K562 (cell line): ENCODE measurements around the gene CNR2. TPM values are rescaled to one million over a fixed set of nuclear protein-coding genes. Genes with fewer than 3 reads are reported as not detected.

ENCODE experiments used
- ATAC-seq: fragments of 200-7000 bp; cut with Tn5 transposase; 3 replicates; pipeline ENCODE4 v1.9.1; 2020; ENCODE audit warnings: moderate library complexity
- BruUV-seq: library from RNA; stranded (reverse); fragments of 400-500 nt; replicated peaks from 2 replicates; lab custom pipeline; 2021; lab: Mats Ljungman, UMichigan
- CTCF ChIA-PET: fragments of 300-600 bp; formaldehyde crosslinking; extraction: SDS; loops from one replicate; lab custom pipeline; 2021; ENCODE audit warnings: low intra/inter-chr PET ratio; lab: Yijun Ruan, JAX
- POLR2A ChIA-PET: fragments of 300-600, 350-650 bp; sonication (Branson Sonifier 250); formaldehyde crosslinking; extraction: SDS; loops from one replicate; lab custom pipeline; 2021; ENCODE audit warnings: antibody characterized with exemption, inconsistent platforms; lab: Yijun Ruan, JAX
- DNase-seq, 4 experiments: peaks; one replicate each; pipeline versions ENCODE4 v3.0.0 to v3.0.0-alpha.2; 2011 to 2018; ENCODE audit warnings: low spot score in 3 of 4, mixed read lengths in 3 of 4; ENCODE audit errors: extremely low read depth in 1 of 4
- FAIRE-seq: peaks from 2 replicates; lab custom pipeline; 2011; peaks lifted over from hg19 to GRCh38; lab: Jason Lieb, UNC
- H2AFZ ChIP-seq: 2 replicates; pipeline ENCODE4 v1.6.0; 2011; ENCODE audit warnings: low read depth, low read length, control low read depth, inconsistent platforms
- H3K27ac ChIP-seq: fragments of 200-600 bp; 3 replicates; pipeline ENCODE4 v1.8.0; 2011; ENCODE audit warnings: low read depth, mild to moderate bottlenecking, control low read depth, inconsistent platforms, low read length, moderate library complexity, mixed read lengths; ENCODE audit errors: extremely low read depth
- H3K27me3 ChIP-seq, 2 experiments: fragments of 300-600 bp in 1 of 2; 2 replicates in 1 of 2; 3 replicates in 1 of 2; pipeline versions ENCODE4 v1.6.0 to v1.8.0; 2011; ENCODE audit warnings: inconsistent platforms in 2 of 2, low read length in 2 of 2, mild to moderate bottlenecking in 1 of 2, mixed read lengths in 1 of 2, moderate library complexity in 1 of 2; ENCODE audit not compliant: control insufficient read depth in 2 of 2, insufficient read depth in 2 of 2
- H3K36me3 ChIP-seq: fragments of 300-600 bp; 3 replicates; pipeline ENCODE4 v1.8.0; 2011; ENCODE audit warnings: mild to moderate bottlenecking, low read length, inconsistent platforms; ENCODE audit not compliant: control insufficient read depth, insufficient read depth
- H3K4me1 ChIP-seq, 2 experiments: fragments of 200-600 bp in 1 of 2; replicated peaks in 1 of 2; 2 replicates in 1 of 2; 3 replicates in 1 of 2; pipeline versions ENCODE4 v1.5.1 to v1.8.0; 2011; ENCODE audit warnings: inconsistent platforms in 2 of 2, low read length in 2 of 2, mild to moderate bottlenecking in 1 of 2, mixed read lengths in 1 of 2, moderate library complexity in 1 of 2; ENCODE audit not compliant: control insufficient read depth in 2 of 2, insufficient read depth in 2 of 2
- H3K4me2 ChIP-seq: 2 replicates; pipeline ENCODE4 v1.6.1; 2011; ENCODE audit warnings: low read length, control low read depth, inconsistent platforms, mixed read lengths; ENCODE audit not compliant: insufficient read depth
- H3K4me3 ChIP-seq: fragments of 200-600 bp; sonication (generic), shearing (Covaris generic); 2 replicates; pipeline ENCODE4 v1.5.1; 2016; ENCODE audit warnings: control low read depth, inconsistent platforms
- H3K79me2 ChIP-seq: fragments of 200-600 bp; 3 replicates; pipeline ENCODE4 v1.8.0; 2011; ENCODE audit warnings: low read length, inconsistent platforms; ENCODE audit not compliant: control insufficient read depth, insufficient read depth
- H3K9ac ChIP-seq, 2 experiments: 2 replicates each; pipeline versions ENCODE4 v1.6.0 to v1.6.1; 2011; ENCODE audit warnings: low read depth in 2 of 2, low read length in 2 of 2, control low read depth in 1 of 2, inconsistent platforms in 1 of 2, mild to moderate bottlenecking in 1 of 2, mixed read lengths in 1 of 2; ENCODE audit not compliant: insufficient read depth in 1 of 2
- H3K9me1 ChIP-seq: one replicate; pipeline ENCODE4 v1.6.0; 2011; ENCODE audit warnings: inconsistent platforms, mild to moderate bottlenecking, low read length, moderate library complexity; ENCODE audit not compliant: control insufficient read depth, insufficient read depth
- H3K9me3 ChIP-seq: replicated peaks from 2 replicates; pipeline ENCODE4 v1.5.1; 2011; ENCODE audit warnings: low read depth, low read length, inconsistent platforms; ENCODE audit not compliant: control insufficient read depth, insufficient read depth
- H4K20me1 ChIP-seq: replicated peaks from 2 replicates; pipeline ENCODE4 v1.6.1; 2011; ENCODE audit warnings: low read length, inconsistent platforms, mixed read lengths; ENCODE audit not compliant: control insufficient read depth, insufficient read depth
- EHMT2 ChIP-seq: fragments of 450-650 bp; IDR thresholded peaks from 2 replicates; pipeline ENCODE4 v1.6.1; 2018; ENCODE audit warnings: antibody characterized with exemption
- GTF2B ChIP-seq: IDR thresholded peaks from 2 replicates; pipeline ENCODE4 v1.6.1; 2011; ENCODE audit not compliant: insufficient read length; ENCODE audit errors: extremely low read depth
- MCM3 ChIP-seq: fragments of 450-650 bp; IDR thresholded peaks from 2 replicates; pipeline ENCODE4 v1.6.1; 2016
- NCOA4 ChIP-seq: fragments of 450-650 bp; IDR thresholded peaks from 2 replicates; pipeline ENCODE4 v1.6.1; 2018; ENCODE audit warnings: mild to moderate bottlenecking; ENCODE audit not compliant: partially characterized antibody
- TAF7 ChIP-seq: fragments of 450-650 bp; IDR thresholded peaks from 2 replicates; pipeline ENCODE4 v1.6.1; 2016; ENCODE audit warnings: missing genetic modification characterization, missing compliant biosample characterization
- ZNF140 ChIP-seq: fragments of 250-450 bp; sonication (Bioruptor Pico); IDR thresholded peaks from 2 replicates; pipeline ENCODE4 v1.8.0; 2021; ENCODE audit warnings: moderate library complexity, mild to moderate bottlenecking, inconsistent platforms
- ZNF224 ChIP-seq: sonication (generic); formaldehyde crosslinking; IDR thresholded peaks from 2 replicates; pipeline ENCODE4 v1.8.0; 2022; ENCODE audit warnings: mild to moderate bottlenecking, missing genetic modification reagents
- ZNF584 ChIP-seq: fragments of 200-800 bp; sonication (Bioruptor generic); IDR thresholded peaks from 2 replicates; pipeline ENCODE4 v1.6.1; 2016; ENCODE audit warnings: low read depth, mild to moderate bottlenecking, missing genetic modification characterization, missing compliant biosample characterization
- ZSCAN32 ChIP-seq: fragments of 450-650 bp; formaldehyde crosslinking; IDR thresholded peaks from 2 replicates; pipeline ENCODE4 v1.4.0; 2020; ENCODE audit warnings: mild to moderate bottlenecking, moderate library complexity
- WGBS: fragments of 100-300 bp; shearing (Covaris generic); methylation state at CpG from one replicate; pipeline ENCODE4 v1.1.6; 2016; ENCODE audit warnings: low coverage, mixed read lengths; ENCODE audit not compliant: insufficient coverage; ENCODE audit errors: missing lambda C conversion rate; 5-methylcytosine and 5-hydroxymethylcytosine counted together
- in situ Hi-C: fragments of 300-500 bp; cut with MboI; formaldehyde crosslinking; loops from 4 replicates; pipeline ENCODE4 v1.15.0; 2018; ENCODE audit warnings: inconsistent platforms, mixed read lengths
- intact Hi-C: fragments of 100-400 bp; cut with micrococcal nuclease; formaldehyde crosslinking; loops from 2 replicates; pipeline ENCODE4 v1.14.2; 2022
- polyA plus RNA-seq, 8 experiments: library from polyadenylated mRNA; depleted of rRNA in 4 of 8; stranded (reverse) in 5 of 8; unstranded in 3 of 8; fragments of >200 nt; fragmentation: Nextera tagmentation in 2 of 8; fragmentation: Illumina TruSeq in 1 of 8; extraction: Ambion mirVana in 2 of 8; extraction: Trizol in 1 of 8; gene quantifications; 2 replicates each; pipeline versions ENCODE4 v1.2.1 to v1.2.3, GENCODE V29; 2011 to 2014; ENCODE audit warnings: inconsistent platforms in 1 of 8, missing spikeins in 1 of 8
- total RNA-seq, 7 experiments: library from RNA; depleted of rRNA in 6 of 7; stranded (reverse); fragments of >200 nt in 6 of 7; fragmentation: Illumina TruSeq in 2 of 7; extraction: Trizol in 2 of 7; gene quantifications; 2 replicates each; pipeline versions ENCODE4 v1.2.1 to v1.2.3, GENCODE V29; 2011 to 2021; ENCODE audit warnings: low replicate concordance in 1 of 7

CNR2 gene
- total and polyA plus RNA-seq, 9 of the 15 experiments (the other 6 are each of a cell fraction or from before 2014, with no cell fraction given): not detected

GRCh38 chr1:23953020-23953419, 39.9 kb upstream of the CNR2 start:
- Histone ChIP-seq H3K9me1 (no peaks in the 10 kb centered on the region), H3K9ac (no peak overlapping the region), H2AFZ (no peak overlapping the region), H3K9me3 (no peaks in the 10 kb centered on the region), H3K79me2 (no peaks in the 10 kb centered on the region)
- intact Hi-C loops: no loop called here
- POLR2A ChIA-PET: interaction anchor here (1.9 kb wide), 1 partner anchor 8 kb away, joined by 4 read pairs; no protein-coding TSS in a partner anchor
- WGBS: 27% methylated on average over 3 of the region's 3 CpGs
- no peak for ATAC-seq
- TF ChIP-seq ZSCAN32 (CRISPR knock-in tag): no peak
- TF ChIP-seq ZNF584 (CRISPR knock-in tag): no peak
- TF ChIP-seq, all 486 proteins: peak for 0
- H3K4me1 ChIP-seq: peaks cover 9 to 12% of the 10 kb centered on the region in 2 experiments; a peak in 3 of 5 replicates
- no peaks in the 10 kb centered on the region for H3K27me3 ChIP-seq
- CTCF ChIA-PET: no interaction called here
- no peak overlapping the region for H3K4me3 ChIP-seq
- H3K27ac ChIP-seq: no peak overlapping the region
- no peak for FAIRE-seq
- no peak for DNase-seq
- no peaks in the 10 kb centered on the region for H4K20me1 ChIP-seq
- in situ Hi-C loops: no loop called here
- H3K4me2 ChIP-seq: no peak overlapping the region
- no peaks in the 10 kb centered on the region for H3K36me3 ChIP-seq
- no TSS peak for BruUV-seq

- H2AFZ ChIP-seq: no peak overlapping the region
- no peaks in the 10 kb centered on the region for H3K36me3 ChIP-seq
- H3K27me3 ChIP-seq: 0 out of 5 replicates have a peak, but pooled peaks cover 0 to 4% of the 10 kb centered on the region in 2 experiments
- in situ Hi-C loops: no loop called here
- H4K20me1 ChIP-seq: no peaks in the 10 kb centered on the region
- TF ChIP-seq EHMT2 (no peak), ZNF140 (CRISPR knock-in tag) (no peak), NCOA4 (no peak), TAF7 (no peak), ZNF224 (CRISPR knock-in tag) (no peak), MCM3 (no peak), GTF2B (no peak)
- TF ChIP-seq, all 486 proteins: peak for 0
- intact Hi-C loops: loop anchor here (5.0 kb wide), 1 partner anchor 165 kb away; the partner anchor contains the start of gene MYOM3
- POLR2A ChIA-PET: interaction anchor here (1.3 kb wide), 1 partner anchor 12 kb away, joined by 5 read pairs; the partner anchor contains the start of gene PNRC2
- Histone ChIP-seq H3K27ac (no peak overlapping the region), H3K9ac (no peak overlapping the region), H3K9me3 (peaks cover 2% of the 10 kb centered on the region; the same call in 1 of the 2 replicates), H3K9me1 (no peaks in the 10 kb centered on the region), H3K4me3 (no peak overlapping the region), H3K4me2 (no peak overlapping the region), H3K4me1 (no peaks in the 10 kb centered on the region), H3K79me2 (no peaks in the 10 kb centered on the region)
- CTCF ChIA-PET: no interaction called here
- no peak for FAIRE-seq
- no peak for ATAC-seq
- no TSS peak for BruUV-seq
- no peak for DNase-seq
These were observed 34.2 kb upstream of the CNR2 start for GRCh38 chr1:23947366-23947765.
